Fibroblast of mammary gland (primary cell): Measurements from ENCODE around the gene PRR22.

ENCODE experiments used
- DNase-seq: peaks from one replicate; pipeline ENCODE4 v3.0.0-alpha.2; 2010; ENCODE audit warnings: low read depth
- H3K4me3 ChIP-seq: 2 replicates; pipeline ENCODE4 v1.5.1; 2011; ENCODE audit warnings: low read depth, mild to moderate bottlenecking, low read length, moderate library complexity; ENCODE audit not compliant: control insufficient read depth
- CTCF ChIP-seq: conservative IDR thresholded peaks from 2 replicates; pipeline ENCODE4 v1.5.1; 2011; ENCODE audit warnings: low read depth, low read length, inconsistent platforms; ENCODE audit not compliant: control insufficient read depth, insufficient read depth

Gene PRR22

GRCh38 chr19:5827891-5828660 is 43.5 kb upstream of the PRR22 start:
- peak; percentile 90 for DNase-seq
- H3K4me3 ChIP-seq = peak overlapping the region; percentile 81
- TF ChIP-seq CTCF = no peak

- TF ChIP-seq CTCF = no peak
- H3K4me3 ChIP-seq = peak overlapping the region; percentile 34
- no peak for DNase-seq
These were observed 42.9 kb upstream of the PRR22 start for GRCh38 chr19:5827342-5827890.

GRCh38 chr19:5826531-5827341 is 42.2 kb upstream of the PRR22 start:
- peak; percentile 26 for DNase-seq
- peak overlapping the region; percentile 34 for H3K4me3 ChIP-seq
- no peak for TF ChIP-seq CTCF

- no peak for DNase-seq
- no peak for TF ChIP-seq CTCF
- H3K4me3 ChIP-seq = no peak overlapping the region
These were observed 40.6 kb upstream of the PRR22 start for GRCh38 chr19:5825178-5825577.

- DNase-seq = no peak
- TF ChIP-seq CTCF = no peak
- no peak overlapping the region for H3K4me3 ChIP-seq
These were observed 40.2 kb upstream of the PRR22 start for GRCh38 chr19:5824751-5825150.

GRCh38 chr19:5823579-5824281 is 39.2 kb upstream of the PRR22 start:
- no peak overlapping the region for H3K4me3 ChIP-seq
- no peak for DNase-seq
- TF ChIP-seq CTCF = peak; percentile 31
